HL-60 (cell line): ENCODE measurements around the gene SMARCB1.

ENCODE experiments used
- DNase-seq, 2 experiments: peaks; one replicate each; pipeline ENCODE4 v3.0.0-alpha.2; 2010 to 2020; ENCODE audit warnings: low read depth in 1 of 2, low spot score in 1 of 2
- H3K27ac ChIP-seq: fragments of 250-450 bp; sonication (Bioruptor Pico); replicated peaks from 2 replicates; pipeline ENCODE4 v1.5.1; 2020; ENCODE audit warnings: mild to moderate bottlenecking, moderate library complexity
- H3K27me3 ChIP-seq: fragments of 250-450 bp; sonication (Bioruptor Pico); 2 replicates; pipeline ENCODE4 v1.5.1; 2021; ENCODE audit warnings: mild to moderate bottlenecking, moderate library complexity; ENCODE audit not compliant: insufficient read depth, poor library complexity, severe bottlenecking
- H3K4me3 ChIP-seq: replicated peaks from 2 replicates; pipeline ENCODE4 v1.5.1; 2011; ENCODE audit warnings: mild to moderate bottlenecking, control low read depth, low read length; ENCODE audit not compliant: insufficient read depth
- CTCF ChIP-seq: IDR thresholded peaks from one replicate; pipeline ENCODE4 v1.5.1; 2011; ENCODE audit warnings: low read length, control low read depth, inconsistent platforms; ENCODE audit not compliant: insufficient read depth
- GABPA ChIP-seq: IDR thresholded peaks from 2 replicates; pipeline ENCODE4 v1.6.1; 2012; ENCODE audit warnings: low read depth
- POLR2AphosphoS5 ChIP-seq: IDR thresholded peaks from 2 replicates; pipeline ENCODE4 v1.6.1; 2012; ENCODE audit warnings: low read depth
- REST ChIP-seq: IDR thresholded peaks from 2 replicates; pipeline ENCODE4 v1.6.1; 2012; ENCODE audit warnings: low read depth; ENCODE audit not compliant: insufficient replicate concordance
- SPI1 ChIP-seq: IDR thresholded peaks from 2 replicates; pipeline ENCODE4 v1.6.1; 2012; ENCODE audit warnings: low read depth, mild to moderate bottlenecking, borderline replicate concordance

SMARCB1 gene

GRCh38 chr22:23752090-23752691 lies 34.6 kb upstream of the SMARCB1 start:
- peak in 1 of 2 experiments; percentile 33 for DNase-seq
- no peak overlapping the region for H3K27ac ChIP-seq

GRCh38 chr22:23752750-23753149 lies 34.0 kb upstream of the SMARCB1 start:
- no peak overlapping the region for H3K4me3 ChIP-seq
- TF ChIP-seq POLR2AphosphoS5 (no peak), CTCF (no peak), SPI1 (no peak), REST (no peak), GABPA (no peak)

More at GRCh38 chr22:23752090-23752691, 34.6 kb upstream of the SMARCB1 start:
- Histone ChIP-seq H3K27me3 (no peaks in the 10 kb centered on the region), H3K4me3 (no peak overlapping the region)
- TF ChIP-seq GABPA (no peak), POLR2AphosphoS5 (no peak), SPI1 (no peak), CTCF (no peak), REST (no peak)

GRCh38 chr22:23753385-23753784 lies 33.4 kb upstream of the SMARCB1 start:
- TF ChIP-seq POLR2AphosphoS5 = no peak
- no peak for TF ChIP-seq GABPA
- no peak for TF ChIP-seq SPI1
- no peak for TF ChIP-seq REST
- TF ChIP-seq CTCF = no peak
- DNase-seq = no peak
- Histone ChIP-seq H3K4me3 (no peak overlapping the region), H3K27me3 (no peaks in the 10 kb centered on the region), H3K27ac (no peak overlapping the region)

More at GRCh38 chr22:23752750-23753149, 34.0 kb upstream of the SMARCB1 start:
- H3K27me3 ChIP-seq = no peaks in the 10 kb centered on the region
- no peak overlapping the region for H3K27ac ChIP-seq
- DNase-seq = no peak
